ENCODE results near the gene STXBP3. TPM values are rescaled to one million over a fixed set of nuclear protein-coding genes. Genes with fewer than 3 reads are reported as not detected.
A peak's percentile ranks its signal among the peaks of the same experiment; 100 is the strongest.

STXBP3 gene
- total and polyA plus RNA-seq, 9 of the 15 experiments (the other 6 are each of a cell fraction or from before 2014, with no cell fraction given), result 32.5 to 52.5 (median 39.2) TPM

DNA sequence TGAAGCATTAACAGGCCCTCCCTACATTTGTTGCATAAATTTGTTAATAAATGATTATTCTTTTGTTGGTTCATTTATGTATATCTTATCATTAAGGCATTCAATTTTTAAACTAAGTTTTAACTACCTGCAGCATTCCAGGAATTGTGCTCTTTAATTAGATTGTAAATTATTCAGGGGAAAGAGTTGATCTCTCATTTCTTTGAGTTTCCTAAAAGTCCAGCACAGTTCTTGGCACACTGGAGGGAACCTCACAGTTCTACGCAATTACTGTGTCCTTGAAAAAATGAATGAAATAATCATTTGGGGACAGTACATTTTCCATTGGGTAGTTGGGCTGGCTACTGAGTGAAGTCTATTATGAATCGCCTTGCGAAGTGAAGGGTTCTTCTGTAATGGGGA, 493 bp upstream of the STXBP3 start (continued):
- TF ChIP-seq, protein P1, sequence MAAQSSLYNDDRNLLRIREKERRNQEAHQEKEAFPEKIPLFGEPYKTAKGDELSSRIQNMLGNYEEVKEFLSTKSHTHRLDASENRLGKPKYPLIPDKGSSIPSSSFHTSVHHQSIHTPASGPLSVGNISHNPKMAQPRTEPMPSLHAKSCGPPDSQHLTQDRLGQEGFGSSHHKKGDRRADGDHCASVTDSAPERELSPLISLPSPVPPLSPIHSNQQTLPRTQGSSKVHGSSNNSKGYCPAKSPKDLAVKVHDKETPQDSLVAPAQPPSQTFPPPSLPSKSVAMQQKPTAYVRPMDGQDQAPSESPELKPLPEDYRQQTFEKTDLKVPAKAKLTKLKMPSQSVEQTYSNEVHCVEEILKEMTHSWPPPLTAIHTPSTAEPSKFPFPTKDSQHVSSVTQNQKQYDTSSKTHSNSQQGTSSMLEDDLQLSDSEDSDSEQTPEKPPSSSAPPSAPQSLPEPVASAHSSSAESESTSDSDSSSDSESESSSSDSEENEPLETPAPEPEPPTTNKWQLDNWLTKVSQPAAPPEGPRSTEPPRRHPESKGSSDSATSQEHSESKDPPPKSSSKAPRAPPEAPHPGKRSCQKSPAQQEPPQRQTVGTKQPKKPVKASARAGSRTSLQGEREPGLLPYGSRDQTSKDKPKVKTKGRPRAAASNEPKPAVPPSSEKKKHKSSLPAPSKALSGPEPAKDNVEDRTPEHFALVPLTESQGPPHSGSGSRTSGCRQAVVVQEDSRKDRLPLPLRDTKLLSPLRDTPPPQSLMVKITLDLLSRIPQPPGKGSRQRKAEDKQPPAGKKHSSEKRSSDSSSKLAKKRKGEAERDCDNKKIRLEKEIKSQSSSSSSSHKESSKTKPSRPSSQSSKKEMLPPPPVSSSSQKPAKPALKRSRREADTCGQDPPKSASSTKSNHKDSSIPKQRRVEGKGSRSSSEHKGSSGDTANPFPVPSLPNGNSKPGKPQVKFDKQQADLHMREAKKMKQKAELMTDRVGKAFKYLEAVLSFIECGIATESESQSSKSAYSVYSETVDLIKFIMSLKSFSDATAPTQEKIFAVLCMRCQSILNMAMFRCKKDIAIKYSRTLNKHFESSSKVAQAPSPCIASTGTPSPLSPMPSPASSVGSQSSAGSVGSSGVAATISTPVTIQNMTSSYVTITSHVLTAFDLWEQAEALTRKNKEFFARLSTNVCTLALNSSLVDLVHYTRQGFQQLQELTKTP (IDR thresholded peaks at IDR 0.05; ENCODE audit: low read depth in 1 of 2, partially characterized antibody in 2 of 2), result peak in 1 of 2 experiments; percentile 64
- TF ChIP-seq, protein P2, sequence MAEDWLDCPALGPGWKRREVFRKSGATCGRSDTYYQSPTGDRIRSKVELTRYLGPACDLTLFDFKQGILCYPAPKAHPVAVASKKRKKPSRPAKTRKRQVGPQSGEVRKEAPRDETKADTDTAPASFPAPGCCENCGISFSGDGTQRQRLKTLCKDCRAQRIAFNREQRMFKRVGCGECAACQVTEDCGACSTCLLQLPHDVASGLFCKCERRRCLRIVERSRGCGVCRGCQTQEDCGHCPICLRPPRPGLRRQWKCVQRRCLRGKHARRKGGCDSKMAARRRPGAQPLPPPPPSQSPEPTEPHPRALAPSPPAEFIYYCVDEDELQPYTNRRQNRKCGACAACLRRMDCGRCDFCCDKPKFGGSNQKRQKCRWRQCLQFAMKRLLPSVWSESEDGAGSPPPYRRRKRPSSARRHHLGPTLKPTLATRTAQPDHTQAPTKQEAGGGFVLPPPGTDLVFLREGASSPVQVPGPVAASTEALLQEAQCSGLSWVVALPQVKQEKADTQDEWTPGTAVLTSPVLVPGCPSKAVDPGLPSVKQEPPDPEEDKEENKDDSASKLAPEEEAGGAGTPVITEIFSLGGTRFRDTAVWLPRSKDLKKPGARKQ (CRISPR knock-in tag; IDR thresholded peaks at IDR 0.05), result peak; percentile 72; the same call in 1 of the 2 replicates
- TF ChIP-seq SMARCA5 (IDR thresholded peaks at IDR 0.05) (0 out of 2 replicates have a peak, but pooled peaks have one; percentile 18), RBM14 (IDR thresholded peaks at IDR 0.05; ENCODE audit: borderline replicate concordance, insufficient read depth, low read depth, low read length) (no peak), NFATC3 (IDR thresholded peaks at IDR 0.05) (0 out of 2 replicates have a peak, but pooled peaks have one; percentile 72), STAT5B (CRISPR knock-in tag; IDR thresholded peaks at IDR 0.05) (0 out of 2 replicates have a peak, but pooled peaks have one; percentile 24), SREBF2 (CRISPR knock-in tag; IDR thresholded peaks at IDR 0.05) (no peak), ZNF165 (CRISPR knock-in tag; IDR thresholded peaks at IDR 0.05; ENCODE audit: borderline replicate concordance) (0 out of 2 replicates have a peak, but pooled peaks have one; percentile 23), ARHGAP35 (IDR thresholded peaks at IDR 0.05; ENCODE audit: partially characterized antibody) (peak; percentile 34), RUNX1 (IDR thresholded peaks at IDR 0.05; ENCODE audit: low read depth) (0 out of 2 replicates have a peak, but pooled peaks have one; percentile 11), TEAD1 (CRISPR knock-in tag; IDR thresholded peaks at IDR 0.05) (peak in 1 of 2 experiments; percentile 84; a peak in 1 of 4 replicates), ZNF57 (CRISPR knock-in tag; IDR thresholded peaks at IDR 0.05) (0 out of 2 replicates have a peak, but pooled peaks have one; percentile 67), HIVEP1 (CRISPR knock-in tag; IDR thresholded peaks at IDR 0.05) (peak; percentile 74; the same call in 1 of the 2 replicates), TARDBP (IDR thresholded peaks at IDR 0.05) (no peak), ZSCAN29 (IDR thresholded peaks at IDR 0.05) (peak; percentile 77)
- TF ChIP-seq, protein P3, sequence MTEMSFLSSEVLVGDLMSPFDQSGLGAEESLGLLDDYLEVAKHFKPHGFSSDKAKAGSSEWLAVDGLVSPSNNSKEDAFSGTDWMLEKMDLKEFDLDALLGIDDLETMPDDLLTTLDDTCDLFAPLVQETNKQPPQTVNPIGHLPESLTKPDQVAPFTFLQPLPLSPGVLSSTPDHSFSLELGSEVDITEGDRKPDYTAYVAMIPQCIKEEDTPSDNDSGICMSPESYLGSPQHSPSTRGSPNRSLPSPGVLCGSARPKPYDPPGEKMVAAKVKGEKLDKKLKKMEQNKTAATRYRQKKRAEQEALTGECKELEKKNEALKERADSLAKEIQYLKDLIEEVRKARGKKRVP (CRISPR knock-in tag; IDR thresholded peaks at IDR 0.05), result peak; percentile 57; the same call in 1 of the 2 replicates
- TF ChIP-seq, protein P4, sequence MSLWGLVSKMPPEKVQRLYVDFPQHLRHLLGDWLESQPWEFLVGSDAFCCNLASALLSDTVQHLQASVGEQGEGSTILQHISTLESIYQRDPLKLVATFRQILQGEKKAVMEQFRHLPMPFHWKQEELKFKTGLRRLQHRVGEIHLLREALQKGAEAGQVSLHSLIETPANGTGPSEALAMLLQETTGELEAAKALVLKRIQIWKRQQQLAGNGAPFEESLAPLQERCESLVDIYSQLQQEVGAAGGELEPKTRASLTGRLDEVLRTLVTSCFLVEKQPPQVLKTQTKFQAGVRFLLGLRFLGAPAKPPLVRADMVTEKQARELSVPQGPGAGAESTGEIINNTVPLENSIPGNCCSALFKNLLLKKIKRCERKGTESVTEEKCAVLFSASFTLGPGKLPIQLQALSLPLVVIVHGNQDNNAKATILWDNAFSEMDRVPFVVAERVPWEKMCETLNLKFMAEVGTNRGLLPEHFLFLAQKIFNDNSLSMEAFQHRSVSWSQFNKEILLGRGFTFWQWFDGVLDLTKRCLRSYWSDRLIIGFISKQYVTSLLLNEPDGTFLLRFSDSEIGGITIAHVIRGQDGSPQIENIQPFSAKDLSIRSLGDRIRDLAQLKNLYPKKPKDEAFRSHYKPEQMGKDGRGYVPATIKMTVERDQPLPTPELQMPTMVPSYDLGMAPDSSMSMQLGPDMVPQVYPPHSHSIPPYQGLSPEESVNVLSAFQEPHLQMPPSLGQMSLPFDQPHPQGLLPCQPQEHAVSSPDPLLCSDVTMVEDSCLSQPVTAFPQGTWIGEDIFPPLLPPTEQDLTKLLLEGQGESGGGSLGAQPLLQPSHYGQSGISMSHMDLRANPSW (CRISPR knock-in tag; IDR thresholded peaks at IDR 0.05), result 0 out of 2 replicates have a peak, but pooled peaks have one; percentile 5
